ENCODE measurements around the gene MICU2.
"Not testable (repeated sequence)": the region's sequence is repeated elsewhere in the genome, so short reads cannot be mapped to it uniquely, and the experiment has no call there.

The MICU2 gene

GRCh38 chr13:21579754-21580316 is 24.1 kb downstream of the MICU2 start:
- H3K36me3 Mint-ChIP-seq (ENCODE audit: low read depth), result no peaks in the 10 kb centered on the region
- H3K4me1 Mint-ChIP-seq (ENCODE audit: low read depth), result peaks cover 14% of the 10 kb centered on the region
- H3K4me3 Mint-ChIP-seq, result no peak overlapping the region
- H3K27ac Mint-ChIP-seq, result no peak overlapping the region
- no peaks in the 10 kb centered on the region for H3K27me3 Mint-ChIP-seq (ENCODE audit: low read depth)
- peaks cover 6% of the 10 kb centered on the region for H3K9me3 Mint-ChIP-seq

- Mint-ChIP-seq H3K4me3 (no peak overlapping the region), H3K4me1 (ENCODE audit: low read depth) (peaks cover 14% of the 10 kb centered on the region), H3K9me3 (peaks cover 6% of the 10 kb centered on the region), H3K36me3 (ENCODE audit: low read depth) (peaks cover 1% of the 10 kb centered on the region), H3K27me3 (ENCODE audit: low read depth) (no peaks in the 10 kb centered on the region), H3K27ac (no peak overlapping the region)
Observed at GRCh38 chr13:21578748-21579147, 25.2 kb downstream of the MICU2 start.

- H3K9me3 Mint-ChIP-seq, result no peaks in the 10 kb centered on the region
- peaks cover 12% of the 10 kb centered on the region for H3K4me1 Mint-ChIP-seq (ENCODE audit: low read depth)
- no peaks in the 10 kb centered on the region for H3K27me3 Mint-ChIP-seq (ENCODE audit: low read depth)
- H3K27ac Mint-ChIP-seq, result no peak overlapping the region
- H3K4me3 Mint-ChIP-seq, result no peak overlapping the region
- peaks cover 1% of the 10 kb centered on the region for H3K36me3 Mint-ChIP-seq (ENCODE audit: low read depth)
Observed at GRCh38 chr13:21576426-21576825, 27.5 kb downstream of the MICU2 start.

- Mint-ChIP-seq H3K27ac (no peak overlapping the region), H3K4me3 (no peak overlapping the region), H3K4me1 (ENCODE audit: low read depth) (peaks cover 2% of the 10 kb centered on the region), H3K36me3 (ENCODE audit: low read depth) (peaks cover 1% of the 10 kb centered on the region), H3K9me3 (no peaks in the 10 kb centered on the region), H3K27me3 (ENCODE audit: low read depth) (no peaks in the 10 kb centered on the region)
Observed at GRCh38 chr13:21573920-21574712, 29.9 kb downstream of the MICU2 start.

- Mint-ChIP-seq H3K4me1 (ENCODE audit: low read depth) (no peaks in the 10 kb centered on the region), H3K4me3 (no peak overlapping the region), H3K27me3 (ENCODE audit: low read depth) (no peaks in the 10 kb centered on the region), H3K27ac (no peak overlapping the region), H3K9me3 (no peaks in the 10 kb centered on the region), H3K36me3 (ENCODE audit: low read depth) (peaks cover 7% of the 10 kb centered on the region)
Observed at GRCh38 chr13:21569686-21570085, 34.3 kb downstream of the MICU2 start.

- H3K36me3 Mint-ChIP-seq (ENCODE audit: low read depth), result peaks cover 13% of the 10 kb centered on the region
- H3K9me3 Mint-ChIP-seq, result no peaks in the 10 kb centered on the region
- H3K4me1 Mint-ChIP-seq (ENCODE audit: low read depth), result no peaks in the 10 kb centered on the region
- H3K27ac Mint-ChIP-seq, result no peak overlapping the region
- H3K4me3 Mint-ChIP-seq, result no peak overlapping the region
- no peaks in the 10 kb centered on the region for H3K27me3 Mint-ChIP-seq (ENCODE audit: low read depth)
Observed at GRCh38 chr13:21568854-21569253, 35.1 kb downstream of the MICU2 start.

- Mint-ChIP-seq H3K9me3 (no peaks in the 10 kb centered on the region), H3K27ac (no peak overlapping the region), H3K4me1 (ENCODE audit: low read depth) (no peaks in the 10 kb centered on the region), H3K4me3 (no peak overlapping the region), H3K27me3 (ENCODE audit: low read depth) (no peaks in the 10 kb centered on the region), H3K36me3 (ENCODE audit: low read depth) (peaks cover 22% of the 10 kb centered on the region)
Observed at GRCh38 chr13:21567714-21568113, 36.3 kb downstream of the MICU2 start.

- H3K27me3 Mint-ChIP-seq (ENCODE audit: low read depth), result no peaks in the 10 kb centered on the region
- H3K4me3 Mint-ChIP-seq, result no peak overlapping the region
- H3K9me3 Mint-ChIP-seq, result peaks cover 6% of the 10 kb centered on the region
- H3K36me3 Mint-ChIP-seq (ENCODE audit: low read depth), result peaks cover 18% of the 10 kb centered on the region
- H3K27ac Mint-ChIP-seq, result no peak overlapping the region
- no peaks in the 10 kb centered on the region for H3K4me1 Mint-ChIP-seq (ENCODE audit: low read depth)
Observed at GRCh38 chr13:21557995-21558394, 46.0 kb downstream of the MICU2 start.

- Mint-ChIP-seq H3K27me3 (ENCODE audit: low read depth) (no peaks in the 10 kb centered on the region), H3K27ac (no peak overlapping the region), H3K9me3 (peaks cover 6% of the 10 kb centered on the region), H3K36me3 (ENCODE audit: low read depth) (peaks cover 11% of the 10 kb centered on the region), H3K4me1 (ENCODE audit: low read depth) (no peaks in the 10 kb centered on the region), H3K4me3 (no peak overlapping the region)
Observed at GRCh38 chr13:21556051-21556450, 47.9 kb downstream of the MICU2 start.

GRCh38 chr13:21553261-21553660 is 50.7 kb downstream of the MICU2 start:
- not testable (repeated sequence) for H3K9me3 Mint-ChIP-seq; H3K4me1 Mint-ChIP-seq (ENCODE audit: low read depth); H3K27me3 Mint-ChIP-seq (ENCODE audit: low read depth); H3K4me3 Mint-ChIP-seq; H3K27ac Mint-ChIP-seq
- peaks cover 11% of the 10 kb centered on the region for H3K36me3 Mint-ChIP-seq (ENCODE audit: low read depth)

GRCh38 chr13:21550918-21551317 is 53.1 kb downstream of the MICU2 start:
- no peak overlapping the region for H3K4me3 Mint-ChIP-seq
- H3K27me3 Mint-ChIP-seq (ENCODE audit: low read depth), result no peaks in the 10 kb centered on the region
- H3K27ac Mint-ChIP-seq, result no peak overlapping the region
- peaks cover 6% of the 10 kb centered on the region for H3K9me3 Mint-ChIP-seq
- H3K36me3 Mint-ChIP-seq (ENCODE audit: low read depth), result peaks cover 8% of the 10 kb centered on the region
- H3K4me1 Mint-ChIP-seq (ENCODE audit: low read depth), result no peaks in the 10 kb centered on the region

GRCh38 chr13:21549633-21550032 is 54.3 kb downstream of the MICU2 start:
- no peaks in the 10 kb centered on the region for H3K27me3 Mint-ChIP-seq (ENCODE audit: low read depth)
- no peaks in the 10 kb centered on the region for H3K4me1 Mint-ChIP-seq (ENCODE audit: low read depth)
- no peak overlapping the region for H3K27ac Mint-ChIP-seq
- peaks cover 6% of the 10 kb centered on the region for H3K9me3 Mint-ChIP-seq
- H3K4me3 Mint-ChIP-seq, result no peak overlapping the region
- peaks cover 8% of the 10 kb centered on the region for H3K36me3 Mint-ChIP-seq (ENCODE audit: low read depth)

- H3K4me3 Mint-ChIP-seq, result no peak overlapping the region
- peaks cover 5% of the 10 kb centered on the region for H3K9me3 Mint-ChIP-seq
Observed at GRCh38 chr13:21548577-21548976, 55.4 kb downstream of the MICU2 start.

GRCh38 chr13:21546372-21546771 is 57.6 kb downstream of the MICU2 start:
- peaks cover 2% of the 10 kb centered on the region for H3K4me1 Mint-ChIP-seq (ENCODE audit: low read depth)
- no peak overlapping the region for H3K27ac Mint-ChIP-seq
- H3K27me3 Mint-ChIP-seq (ENCODE audit: low read depth), result no peaks in the 10 kb centered on the region
- peaks cover 2% of the 10 kb centered on the region for H3K36me3 Mint-ChIP-seq (ENCODE audit: low read depth)
- H3K4me3 Mint-ChIP-seq, result no peak overlapping the region
- H3K9me3 Mint-ChIP-seq, result no peaks in the 10 kb centered on the region

More at GRCh38 chr13:21548577-21548976, 55.4 kb downstream of the MICU2 start:
- Mint-ChIP-seq H3K4me1 (ENCODE audit: low read depth) (peaks cover 2% of the 10 kb centered on the region), H3K27me3 (ENCODE audit: low read depth) (no peaks in the 10 kb centered on the region), H3K36me3 (ENCODE audit: low read depth) (peaks cover 8% of the 10 kb centered on the region), H3K27ac (no peak overlapping the region)

- Mint-ChIP-seq H3K36me3 (ENCODE audit: low read depth) (peaks cover 2% of the 10 kb centered on the region), H3K27ac (no peak overlapping the region), H3K4me3 (no peak overlapping the region), H3K9me3 (no peaks in the 10 kb centered on the region), H3K4me1 (ENCODE audit: low read depth) (peaks cover 2% of the 10 kb centered on the region), H3K27me3 (ENCODE audit: low read depth) (no peaks in the 10 kb centered on the region)
Observed at GRCh38 chr13:21544515-21544914, 59.5 kb downstream of the MICU2 start.
